Panc1 (cell line): ENCODE data around the gene ZBBX. TPM values are rescaled to one million over a fixed set of nuclear protein-coding genes. Genes with fewer than 3 reads are reported as not detected.

Experiments used
- ATAC-seq: fragments of 200-7000 bp; cut with Tn5 transposase; 2 replicates; pipeline ENCODE4 v1.9.1; 2020; ENCODE audit warnings: mild to moderate bottlenecking, moderate library complexity
- BruUV-seq: library from RNA; stranded (reverse); fragments of 400-500 nt; replicated peaks from 2 replicates; lab custom pipeline; 2021; lab: Mats Ljungman, UMichigan
- CTCF ChIA-PET: fragments of 300-600 bp; sonication (Branson Sonifier 250); formaldehyde crosslinking; loops from one replicate; lab custom pipeline; 2022; ENCODE audit warnings: antibody characterized with exemption; lab: Charles Lee
- POLR2A ChIA-PET: fragments of 300-600 bp; sonication (Branson Sonifier 250); formaldehyde crosslinking; loops from one replicate; lab custom pipeline; 2022; ENCODE audit warnings: antibody characterized with exemption; lab: Charles Lee
- DNase-seq: peaks from one replicate; pipeline ENCODE4 v3.0.0-alpha.2; 2010; ENCODE audit warnings: low read depth, low spot score
- H3K27ac ChIP-seq: 2 replicates; pipeline ENCODE4 v1.5.1; 2011; ENCODE audit warnings: mild to moderate bottlenecking, low read length, inconsistent platforms
- H3K27me3 ChIP-seq: fragments of 200-500 bp; sonication (Bioruptor generic); 2 replicates; pipeline ENCODE4 v1.6.0; 2014; ENCODE audit warnings: low read length, inconsistent platforms; ENCODE audit not compliant: control insufficient read depth, insufficient read depth
- H3K36me3 ChIP-seq: fragments of 200-500 bp; sonication (Bioruptor generic); 2 replicates; pipeline ENCODE4 v1.5.1; 2014; ENCODE audit warnings: inconsistent platforms, mild to moderate bottlenecking, low read length, moderate library complexity; ENCODE audit not compliant: control insufficient read depth, insufficient read depth
- H3K4me1 ChIP-seq: 2 replicates; pipeline ENCODE4 v1.5.1; 2011; ENCODE audit warnings: inconsistent platforms, mild to moderate bottlenecking, low read length, moderate library complexity; ENCODE audit not compliant: control insufficient read depth, insufficient read depth
- H3K4me3 ChIP-seq, 2 experiments: 2 replicates each; pipeline ENCODE4 v1.5.1; 2011 to 2012; ENCODE audit warnings: low read depth in 2 of 2, low read length in 2 of 2, mild to moderate bottlenecking in 2 of 2, inconsistent platforms in 1 of 2, moderate library complexity in 1 of 2
- H3K9me3 ChIP-seq: fragments of 200-500 bp; sonication (Bioruptor generic); 2 replicates; pipeline ENCODE4 v1.5.1; 2014; ENCODE audit warnings: low read depth, mild to moderate bottlenecking, inconsistent platforms, low read length, moderate library complexity; ENCODE audit not compliant: control insufficient read depth, insufficient read depth
- CTCF ChIP-seq: fragments of 450-650 bp; IDR thresholded peaks from 2 replicates; pipeline ENCODE4 v1.5.1; 2017; ENCODE audit warnings: mild to moderate bottlenecking
- POLR2AphosphoS5 ChIP-seq: IDR thresholded peaks from 2 replicates; pipeline ENCODE4 v1.6.1; 2012; ENCODE audit warnings: mild to moderate bottlenecking, low read depth, low read length, moderate library complexity
- REST ChIP-seq, 2 experiments: IDR thresholded peaks; 2 replicates each; pipeline ENCODE4 v1.6.1; 2011 to 2012; ENCODE audit warnings: low read depth in 2 of 2, control low read depth in 1 of 2, low read length in 1 of 2, mild to moderate bottlenecking in 1 of 2, moderate library complexity in 1 of 2; ENCODE audit not compliant: insufficient read depth in 1 of 2
- SIN3A ChIP-seq: IDR thresholded peaks from 2 replicates; pipeline ENCODE4 v1.6.1; 2012; ENCODE audit warnings: low read depth, mild to moderate bottlenecking, low read length, moderate library complexity, borderline replicate concordance; ENCODE audit not compliant: insufficient read depth
- TCF7L2 ChIP-seq: IDR thresholded peaks from 2 replicates; pipeline ENCODE4 v1.6.1; 2011; ENCODE audit warnings: mild to moderate bottlenecking, low read depth, low read length, inconsistent platforms
- in situ Hi-C: cut with HindIII; loops from 2 replicates; pipeline ENCODE4 v1.10.0; 2016; ENCODE audit warnings: low sequenced_read_pairs, low pct_unique_long_range_greater_than_20kb
- intact Hi-C: fragments of 100-400 bp; cut with micrococcal nuclease; formaldehyde crosslinking; loops from one replicate; pipeline ENCODE4 v1.10.0; 2022; ENCODE audit not compliant: unreplicated experiment
- total RNA-seq: library from RNA; stranded (reverse); gene quantifications from one replicate; pipeline ENCODE4 v1.2.1, GENCODE V29; 2021; ENCODE audit not compliant: unreplicated experiment

ZBBX gene
- total RNA-seq, 1 experiment from 2014 or later, result not detected

- DNase-seq (no peak), ATAC-seq (no peak)
- BruUV-seq, result no TSS peak
- H3K9me3 ChIP-seq, result no peaks in the 10 kb centered on the region
- POLR2A ChIA-PET, result no interaction called here
- no peak overlapping the region for H3K27ac ChIP-seq
- in situ Hi-C loops (no loop called here), intact Hi-C loops (no loop called here)
- no peaks in the 10 kb centered on the region for H3K36me3 ChIP-seq
- CTCF ChIA-PET, result no interaction called here
- no peaks in the 10 kb centered on the region for H3K27me3 ChIP-seq
- no peak overlapping the region for H3K4me3 ChIP-seq
- H3K4me1 ChIP-seq, result no peaks in the 10 kb centered on the region
- TF ChIP-seq TCF7L2 (no peak), SIN3A (no peak), CTCF (no peak), REST (IDR thresholded peaks at IDR 0.05; ENCODE audit: insufficient read depth in 1 of 2, low read depth in 2 of 2, low read length in 1 of 2) (no peak), POLR2AphosphoS5 (no peak)
These were observed 90.7 kb downstream of the ZBBX start for GRCh38 chr3:167289435-167289834.

GRCh38 chr3:167288737-167289136 is 91.4 kb downstream of the ZBBX start:
- Histone ChIP-seq H3K36me3 (no peaks in the 10 kb centered on the region), H3K9me3 (no peaks in the 10 kb centered on the region), H3K4me3 (no peak overlapping the region), H3K4me1 (no peaks in the 10 kb centered on the region), H3K27ac (no peak overlapping the region), H3K27me3 (no peaks in the 10 kb centered on the region)
- DNase-seq, result no peak
- ChIA-PET POLR2A (no interaction called here), CTCF (no interaction called here)
- intact Hi-C loops, result no loop called here
- TF ChIP-seq SIN3A (no peak), CTCF (no peak), POLR2AphosphoS5 (no peak), TCF7L2 (no peak), REST (IDR thresholded peaks at IDR 0.05; ENCODE audit: insufficient read depth in 1 of 2, low read depth in 2 of 2, low read length in 1 of 2) (no peak)
- in situ Hi-C loops, result no loop called here
- no peak for ATAC-seq
- BruUV-seq, result no TSS peak
